HG02938 (cell line): ENCODE results near the gene LRRTM4.

ENCODE experiments used
- ATAC-seq: cut with Tn5 transposase; IDR thresholded peaks from one replicate; pipeline ENCODE4 v1.9.1; 2021; ENCODE audit warnings: mild to moderate bottlenecking, moderate library complexity; ENCODE audit not compliant: unreplicated experiment

LRRTM4 gene

DNA sequence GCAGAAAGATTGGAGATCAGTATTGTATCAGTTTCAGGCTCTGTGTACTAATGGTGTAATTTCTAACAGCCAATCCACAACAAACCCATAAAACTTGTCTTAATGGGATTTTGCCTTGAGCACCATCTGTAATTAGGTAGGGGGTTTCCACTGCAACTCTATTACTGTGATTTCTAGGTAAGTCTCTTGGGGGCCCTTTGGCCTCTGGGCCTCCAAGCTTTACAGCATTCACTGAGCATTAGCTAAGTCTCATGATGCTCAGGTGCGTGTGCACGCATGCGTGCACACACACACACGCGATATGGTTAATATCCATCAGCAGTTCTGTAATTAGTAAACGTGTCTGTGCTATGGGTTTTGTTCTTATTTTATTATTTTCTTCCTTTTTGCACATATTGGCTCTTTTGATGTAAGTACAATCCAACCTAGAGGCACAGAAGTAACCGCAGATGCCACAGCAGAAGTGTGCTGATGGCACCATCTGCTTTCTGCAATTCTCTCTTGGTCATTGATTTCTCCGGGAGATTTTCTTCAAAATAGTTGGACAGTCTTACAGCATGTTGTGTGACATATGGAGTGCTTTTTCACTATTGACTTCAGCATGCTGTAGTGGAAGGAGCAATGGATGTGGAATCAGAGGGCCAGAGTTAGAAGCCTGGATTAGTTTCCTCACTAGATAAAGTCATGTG lies 592.0 kb downstream of the LRRTM4 start:
- no peak for ATAC-seq

DNA sequence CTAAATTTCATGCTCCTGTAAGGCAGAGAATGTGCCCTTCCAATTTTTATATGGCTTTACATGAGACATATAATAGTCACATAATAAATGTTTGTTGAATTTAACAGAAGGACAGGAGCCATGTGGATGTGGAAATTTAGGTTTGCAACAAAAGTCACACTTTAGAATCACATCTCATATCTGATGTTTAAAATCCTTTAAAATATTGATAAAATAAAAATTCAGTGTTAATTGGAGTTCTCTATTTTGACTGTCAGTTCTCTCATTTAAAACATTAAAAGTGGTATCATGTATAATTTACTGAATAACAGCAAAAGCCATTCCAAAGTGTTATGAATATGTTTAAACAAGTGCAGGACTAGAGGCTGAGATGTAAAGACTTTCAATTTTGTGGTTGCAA lies 594.1 kb downstream of the LRRTM4 start:
- ATAC-seq: no peak

DNA sequence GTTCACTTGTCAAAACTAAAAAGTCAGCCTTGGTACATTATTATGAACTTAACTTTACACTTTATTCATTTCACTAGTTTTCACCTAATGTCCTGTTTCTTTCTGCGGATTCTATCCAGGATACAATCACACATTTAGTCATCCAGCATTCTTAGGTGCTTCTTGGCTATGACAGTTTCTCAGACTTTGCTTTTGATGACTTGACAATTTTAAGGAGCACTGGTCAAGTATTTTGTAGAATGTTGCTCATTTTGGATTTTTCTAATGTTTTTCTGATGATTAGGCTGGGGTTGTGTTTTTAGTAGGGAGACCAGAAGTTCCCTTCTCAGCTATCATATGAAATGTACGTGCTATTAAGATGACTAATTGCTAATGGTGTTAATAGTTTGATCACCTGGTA lies 601.2 kb downstream of the LRRTM4 start:
- no peak for ATAC-seq

DNA sequence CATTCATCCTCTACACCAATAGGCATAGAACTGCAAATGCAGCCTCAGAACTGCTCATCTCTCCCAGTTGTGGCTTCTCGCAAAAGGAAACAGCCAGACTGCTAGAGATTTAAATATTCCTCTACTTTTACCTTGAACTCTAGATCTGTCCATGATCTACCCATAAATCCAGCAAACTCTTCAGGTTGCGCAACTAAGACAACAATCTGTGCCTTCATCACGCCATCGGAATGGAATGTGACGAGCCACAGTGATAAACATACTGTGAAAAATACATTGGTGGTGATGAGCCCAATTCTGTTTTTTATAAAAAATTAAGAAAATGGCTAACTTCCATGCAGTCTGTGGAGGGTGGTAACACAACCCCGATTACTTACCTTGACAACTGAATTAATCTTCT lies 626.7 kb downstream of the LRRTM4 start:
- ATAC-seq: no peak

DNA sequence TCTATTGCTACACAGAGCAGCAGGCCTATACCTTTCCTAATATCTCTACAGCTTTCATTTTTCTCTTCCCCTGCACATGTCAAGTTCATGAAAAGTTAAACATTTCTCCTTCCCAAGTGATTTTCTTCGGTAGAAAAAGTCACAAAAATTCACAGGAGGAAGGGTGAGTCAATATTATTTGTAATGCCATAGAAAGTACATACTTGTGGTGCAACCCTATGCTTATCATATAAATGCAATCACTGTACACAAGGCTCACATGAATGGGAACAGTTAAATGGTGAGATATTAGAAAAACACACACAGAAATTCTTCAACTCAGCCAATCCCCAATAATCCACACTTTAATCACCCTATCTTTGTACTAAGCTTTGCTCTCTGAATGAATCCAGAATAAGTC lies 651.6 kb downstream of the LRRTM4 start:
- ATAC-seq: no peak

DNA sequence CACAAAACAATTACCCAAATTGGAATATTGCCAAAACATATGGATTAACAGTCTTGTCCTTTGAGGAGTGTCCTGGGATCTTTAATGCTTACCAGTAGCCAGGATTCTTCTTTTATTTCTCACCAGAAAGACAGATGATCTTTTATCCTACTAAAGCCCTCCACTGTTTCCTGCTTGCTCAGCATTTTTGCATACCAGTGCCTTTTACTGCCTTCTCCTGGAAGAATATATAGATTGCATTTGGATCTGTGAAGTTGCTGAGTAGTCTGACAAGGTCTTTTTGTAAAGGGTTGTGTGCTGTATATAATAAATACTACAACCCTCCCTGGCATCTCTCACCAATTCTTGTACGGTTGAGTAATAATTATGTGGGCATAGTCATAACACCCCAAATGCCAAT lies 652.2 kb downstream of the LRRTM4 start:
- no peak for ATAC-seq

DNA sequence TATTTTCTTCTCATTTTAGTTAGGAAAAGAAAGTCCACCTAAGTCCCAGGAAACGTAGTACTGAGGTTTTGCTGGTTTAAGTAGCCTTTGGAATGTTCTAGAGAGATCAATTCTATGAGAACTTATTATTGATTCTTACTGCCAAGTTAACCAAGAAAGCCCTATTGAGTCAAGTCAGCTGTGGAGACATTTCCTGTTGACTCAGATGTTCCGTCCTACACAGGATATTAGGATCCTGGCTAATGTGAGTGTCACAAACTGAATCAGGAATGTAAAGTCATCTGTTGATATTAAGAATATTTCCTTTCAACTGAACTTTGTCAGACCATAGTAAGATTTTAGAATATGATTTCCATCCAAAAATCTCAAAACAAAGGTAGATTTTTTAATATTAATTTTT lies 654.3 kb downstream of the LRRTM4 start:
- no peak for ATAC-seq

DNA sequence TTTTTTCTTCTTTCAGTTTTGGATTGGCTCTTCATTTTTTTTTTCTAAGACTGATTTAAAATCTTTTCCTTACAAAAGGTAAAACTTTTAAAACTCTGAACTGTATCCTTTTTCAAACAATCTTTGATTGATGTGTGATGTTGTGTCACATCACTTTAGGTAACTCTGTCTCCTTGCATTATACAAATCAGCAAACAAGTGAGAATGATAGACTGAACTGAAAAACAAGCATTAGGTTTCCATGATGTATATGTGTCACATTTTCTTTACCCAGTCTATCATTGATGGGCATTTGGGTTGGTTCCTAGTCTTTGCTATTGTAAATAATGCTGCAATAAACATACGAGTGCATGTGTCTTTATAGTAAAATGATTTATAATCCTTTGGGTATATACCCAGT lies 655.7 kb downstream of the LRRTM4 start:
- no peak for ATAC-seq

DNA sequence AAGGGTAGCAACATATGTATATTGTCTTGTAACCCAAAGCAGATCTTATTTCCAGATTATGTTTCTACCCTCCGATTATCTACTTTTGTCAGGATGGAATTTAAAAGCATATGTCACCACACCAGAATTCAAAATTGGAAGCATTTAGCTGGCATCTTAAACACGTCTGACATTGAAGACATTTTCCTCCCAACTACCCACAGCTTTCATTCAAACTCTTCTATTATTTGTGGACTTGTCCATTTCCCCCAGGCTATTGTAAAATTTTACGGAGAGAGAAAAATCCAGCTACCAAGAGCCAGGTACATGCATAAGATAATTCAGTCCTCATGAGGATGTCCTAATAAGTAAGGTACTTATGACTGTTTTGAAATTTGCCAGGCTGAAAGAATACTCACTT lies 659.3 kb downstream of the LRRTM4 start:
- ATAC-seq: no peak

DNA sequence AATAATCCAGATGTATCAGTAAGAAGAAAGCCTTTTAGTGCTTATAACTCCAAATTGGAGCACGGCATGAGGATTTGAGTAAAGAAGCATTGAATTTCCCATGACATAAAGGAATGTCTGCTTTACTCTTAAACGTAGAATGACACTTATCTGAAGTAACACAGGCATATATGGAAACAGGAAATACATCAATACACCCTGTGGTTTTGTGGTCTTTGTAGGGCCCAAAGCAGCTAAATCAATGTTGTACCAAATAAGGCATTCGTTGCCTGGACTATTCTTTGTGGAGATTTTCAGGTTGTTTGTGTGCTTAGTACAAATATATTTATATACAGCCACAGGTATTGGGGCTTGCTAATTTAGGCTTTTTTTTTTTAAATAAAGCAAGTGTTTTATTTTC lies 660.5 kb downstream of the LRRTM4 start:
- ATAC-seq: no peak

DNA sequence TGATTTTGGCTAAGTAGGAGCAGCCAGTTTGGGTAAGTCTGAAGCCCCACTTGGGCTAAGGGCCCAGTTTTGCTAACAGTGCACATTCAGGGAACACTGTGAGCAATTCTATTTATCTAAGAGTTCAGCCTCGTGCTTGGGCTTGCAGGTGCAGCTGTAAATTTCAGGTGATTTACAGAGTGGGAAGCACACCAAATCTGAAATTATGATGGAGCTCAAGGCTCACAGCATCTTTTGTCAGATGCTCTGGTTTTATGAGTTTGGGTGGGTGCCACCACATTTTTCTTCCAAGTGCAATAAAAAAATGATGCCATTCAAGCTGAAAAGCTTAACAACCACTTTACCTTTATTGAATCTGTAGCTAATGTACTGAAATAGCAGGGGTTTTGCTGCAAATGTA lies 671.2 kb downstream of the LRRTM4 start:
- no peak for ATAC-seq

DNA sequence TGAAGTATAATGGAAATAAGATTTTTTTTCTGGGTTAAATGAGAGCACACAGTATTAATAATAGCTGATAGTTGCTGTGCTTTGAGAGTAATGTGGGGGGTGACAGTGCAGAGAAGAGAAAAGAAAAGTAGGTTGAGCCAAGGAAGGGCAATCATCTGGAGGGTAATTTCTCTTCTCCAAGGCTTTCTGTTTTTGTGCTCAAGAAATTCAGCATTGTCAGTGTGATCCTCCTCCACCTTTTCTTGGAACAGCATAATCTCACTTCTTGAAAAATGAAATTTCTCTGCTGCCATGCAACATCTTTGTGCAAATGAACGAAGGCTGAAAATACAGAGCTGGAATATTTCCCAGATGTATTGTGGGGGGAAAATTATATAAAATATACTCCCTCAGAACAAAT lies 673.1 kb downstream of the LRRTM4 start:
- no peak for ATAC-seq

DNA sequence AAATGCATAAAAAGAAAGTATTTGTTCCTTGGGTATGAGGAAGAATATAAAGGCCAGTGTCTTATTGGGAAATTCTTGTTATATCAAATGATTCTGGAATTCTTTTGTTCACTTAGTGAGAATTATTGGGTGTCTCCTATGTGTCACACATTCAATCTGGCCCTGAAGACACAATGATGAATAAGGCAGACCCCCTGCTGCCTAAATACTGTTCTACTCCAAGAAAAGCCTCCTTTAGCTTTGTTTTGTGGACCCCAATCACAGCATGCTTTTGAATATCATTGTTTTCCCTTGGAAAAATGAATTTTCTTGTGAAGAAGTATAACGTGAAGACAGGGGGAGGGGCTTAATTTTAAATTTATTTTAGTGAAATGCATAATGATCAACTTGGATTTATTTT lies 682.4 kb downstream of the LRRTM4 start:
- no peak for ATAC-seq

DNA sequence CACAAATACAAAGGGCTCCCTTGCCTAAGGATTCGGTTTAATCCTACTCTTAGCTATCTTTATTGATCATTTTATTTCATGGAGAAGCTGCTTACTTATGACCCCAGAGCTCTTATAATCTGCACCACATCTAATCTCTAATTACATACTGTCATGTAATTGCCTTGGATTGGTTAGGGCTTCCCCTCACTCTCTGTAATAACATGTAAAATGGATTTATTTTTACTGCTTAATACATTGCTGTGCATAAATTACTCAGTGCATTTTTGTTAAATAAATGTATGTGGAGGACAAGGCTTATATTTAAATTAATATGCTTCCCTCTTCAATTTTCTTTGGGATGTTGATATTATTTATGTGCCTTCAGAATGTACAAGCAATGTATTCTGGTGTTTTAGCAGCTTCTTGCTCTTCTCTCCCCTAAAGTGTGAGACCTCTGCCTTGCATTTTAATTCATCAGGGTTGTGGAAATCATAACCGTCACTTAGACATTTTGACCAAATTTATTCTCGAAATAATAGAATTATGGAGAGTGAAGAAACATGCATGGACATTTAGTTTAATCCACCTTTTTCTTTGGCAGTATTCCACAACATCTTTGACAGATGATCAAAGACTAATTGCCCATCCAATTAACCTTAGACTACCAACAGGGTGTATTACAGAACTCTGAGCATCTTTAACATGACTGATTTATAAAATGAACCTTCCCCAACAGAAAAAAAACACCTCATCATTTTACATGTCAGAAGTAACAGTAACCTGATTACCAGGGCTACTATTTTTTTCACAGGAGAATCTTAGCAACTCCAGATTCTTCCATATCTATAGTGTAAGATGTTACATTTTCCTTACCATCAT lies 692.6 kb downstream of the LRRTM4 start:
- no peak for ATAC-seq

DNA sequence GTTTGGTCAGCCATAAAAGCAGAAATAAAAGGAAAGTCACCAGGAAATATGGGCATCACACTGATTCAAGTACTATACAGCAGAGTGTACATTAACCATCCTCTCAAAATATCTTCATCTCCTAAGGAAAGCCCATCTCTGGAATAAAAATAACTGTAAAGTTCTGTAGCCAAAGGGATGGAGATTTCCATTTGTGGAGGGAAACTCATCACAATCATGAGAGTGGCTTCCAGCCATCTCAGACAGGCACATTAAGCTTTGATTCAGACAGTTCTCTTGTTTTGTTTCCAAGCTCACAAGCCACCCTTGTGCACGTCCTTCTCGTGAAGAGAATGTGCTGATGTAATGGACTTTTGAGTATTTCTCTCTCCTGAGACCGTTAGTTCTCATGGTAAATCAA lies 695.5 kb downstream of the LRRTM4 start:
- ATAC-seq: no peak

DNA sequence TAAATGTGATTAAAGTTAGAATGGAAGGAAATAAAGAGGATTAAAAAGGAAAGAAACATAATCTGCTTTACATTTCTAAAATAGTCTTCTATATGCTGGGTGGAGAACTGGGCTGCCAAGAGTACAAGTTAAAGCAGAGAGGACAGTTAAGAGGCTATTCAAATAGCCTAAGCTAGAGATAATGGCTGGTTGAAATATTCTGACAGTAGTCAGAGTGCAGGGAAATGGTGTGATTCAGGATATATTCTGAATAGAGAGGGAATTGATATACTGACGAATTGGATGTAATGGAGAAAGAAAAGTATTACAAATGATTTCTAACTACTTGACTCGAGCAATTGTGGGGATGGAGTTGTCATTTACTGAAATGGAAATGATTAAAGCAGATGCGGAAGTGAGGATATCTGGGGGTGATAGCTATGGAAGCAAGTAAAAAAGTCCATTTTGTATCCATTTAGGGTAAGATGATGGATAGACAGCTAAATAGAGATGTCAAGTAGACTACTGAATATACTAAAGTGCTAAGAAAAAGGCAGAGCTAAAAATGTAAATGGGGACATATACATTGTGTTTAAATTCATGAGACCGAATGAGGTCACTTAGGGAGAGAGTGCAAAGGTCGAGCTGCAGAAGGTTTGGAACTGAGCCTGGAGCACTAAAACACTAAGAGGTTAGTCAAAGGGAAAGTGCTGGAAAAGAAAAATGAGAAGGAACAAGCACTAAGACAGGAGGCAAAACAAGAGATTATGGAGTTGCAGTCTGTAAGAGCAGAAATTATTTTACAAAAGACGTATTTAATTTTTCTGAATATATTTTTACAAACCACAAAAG lies 696.8 kb downstream of the LRRTM4 start:
- ATAC-seq: no peak

DNA sequence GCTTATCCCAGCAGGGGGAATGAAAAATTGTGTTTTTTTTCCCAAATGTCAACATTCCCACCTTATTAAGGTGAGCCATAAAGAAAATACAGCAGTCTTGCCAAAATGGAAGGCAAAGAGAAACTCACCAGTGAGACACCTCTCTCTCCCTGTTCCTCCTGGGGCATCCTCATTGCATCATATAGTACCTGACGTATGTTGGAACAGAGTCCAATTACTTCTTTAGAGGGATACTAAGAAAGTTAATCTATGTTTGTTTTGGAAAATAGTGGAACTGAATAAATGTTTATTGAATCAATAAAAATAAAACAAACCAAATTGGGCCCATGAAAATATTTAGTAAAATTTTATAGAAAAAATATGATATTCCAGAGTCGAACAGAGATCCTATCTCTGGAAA lies 700.4 kb downstream of the LRRTM4 start:
- ATAC-seq: no peak

DNA sequence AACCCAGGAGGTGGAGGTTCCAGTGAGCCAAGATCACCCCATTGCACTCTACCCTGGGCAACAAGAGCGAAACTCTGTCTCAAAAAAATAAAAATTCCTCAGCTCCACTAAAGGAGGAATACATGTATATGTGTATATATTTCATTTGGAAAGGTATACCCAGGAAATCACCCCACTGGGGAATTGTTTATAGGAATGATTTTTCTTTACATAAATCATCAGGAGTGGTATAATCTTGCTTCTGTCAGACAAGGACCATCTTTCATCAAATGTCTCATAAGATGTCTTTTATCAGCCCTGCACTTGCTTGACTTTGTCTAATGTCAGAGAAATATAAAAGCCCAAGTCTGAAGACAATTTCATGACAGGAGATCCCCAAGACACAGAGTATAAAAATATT lies 709.1 kb downstream of the LRRTM4 start:
- no peak for ATAC-seq

DNA sequence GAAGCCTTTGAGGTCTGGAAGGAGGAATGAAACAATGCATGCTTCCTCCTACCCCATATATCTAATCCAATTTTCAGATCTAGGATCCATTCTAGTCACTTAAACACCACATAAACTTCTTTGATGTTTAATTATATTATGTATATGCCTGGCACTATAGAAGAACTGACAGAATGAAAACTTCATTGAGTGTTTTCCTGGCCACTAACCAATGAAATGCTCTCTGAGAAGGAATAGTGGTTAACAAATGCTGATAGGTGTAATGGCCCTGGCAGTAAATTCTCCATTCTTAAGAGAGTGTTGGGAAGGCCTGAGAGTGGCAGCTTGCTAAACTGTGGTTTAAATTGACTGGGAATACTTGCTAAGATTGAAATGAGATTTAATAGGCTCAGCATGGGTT lies 710.0 kb downstream of the LRRTM4 start:
- no peak for ATAC-seq

DNA sequence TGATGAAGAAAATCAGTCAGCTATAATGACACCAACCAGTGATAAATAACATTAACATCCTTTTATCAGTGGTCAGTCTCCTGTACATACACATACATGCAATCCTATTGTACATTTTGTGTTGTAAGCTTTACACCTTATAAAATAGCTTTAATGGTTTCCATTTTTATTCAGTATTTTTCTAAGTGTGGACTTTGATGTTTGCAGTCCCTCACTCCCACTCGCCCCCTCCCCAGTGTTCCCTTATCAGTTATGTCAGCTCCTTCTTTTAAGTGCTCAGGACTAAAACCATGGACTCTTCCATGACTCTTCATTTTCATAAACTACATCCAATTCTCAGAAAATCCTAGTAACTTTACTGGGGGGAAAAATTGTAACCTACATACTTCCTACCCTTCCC lies 713.0 kb downstream of the LRRTM4 start:
- ATAC-seq: no peak

DNA sequence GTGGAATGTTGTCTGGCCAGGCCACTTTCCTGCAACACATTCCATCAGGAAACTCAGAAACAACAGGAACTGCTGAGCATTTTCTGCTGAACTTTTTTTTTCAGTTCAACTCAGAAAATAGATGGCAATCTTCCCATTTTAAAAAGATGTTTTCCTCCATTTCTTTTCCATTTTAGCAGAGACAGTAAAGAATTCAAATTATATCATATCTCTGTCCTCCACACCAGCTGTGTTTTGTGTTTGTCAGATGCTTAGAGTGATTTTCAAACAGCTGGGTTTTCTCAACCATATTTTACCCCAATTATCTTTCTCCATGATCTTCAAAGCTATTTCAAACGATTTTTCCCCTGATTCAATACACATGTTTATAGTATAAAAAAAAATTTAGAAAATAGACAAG lies 713.4 kb downstream of the LRRTM4 start:
- no peak for ATAC-seq
